Measurements from ENCODE around the gene BEST4.

BEST4 gene

DNA sequence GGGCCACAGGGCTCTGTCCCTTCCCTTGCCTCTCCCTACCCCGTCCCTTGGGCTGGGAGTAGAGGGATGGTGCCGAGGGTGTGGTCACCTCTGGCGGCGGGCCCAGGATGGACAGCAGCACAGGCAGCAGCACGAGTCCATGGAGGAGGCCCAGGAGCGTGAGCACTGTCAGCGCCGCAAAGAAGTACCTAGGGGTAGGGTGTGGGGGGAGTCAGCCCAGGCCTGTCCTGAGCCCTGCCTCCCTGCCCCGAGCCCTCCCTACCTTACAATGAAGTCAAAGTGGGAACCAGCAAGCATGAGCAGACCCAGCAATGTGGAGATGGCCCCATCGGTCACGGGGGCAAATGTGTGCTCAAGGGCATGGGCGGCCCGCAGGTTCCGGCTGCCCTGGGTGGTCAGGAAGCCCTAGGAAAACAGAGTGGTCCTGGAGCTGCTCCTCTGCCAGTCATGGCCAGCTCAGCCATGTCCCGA lies 35.0 kb upstream of the BEST4 start:
- no peak overlapping the region for H3K4me3 ChIP-seq (ENCODE audit: low read depth, low read length)
- TF ChIP-seq, protein P1, sequence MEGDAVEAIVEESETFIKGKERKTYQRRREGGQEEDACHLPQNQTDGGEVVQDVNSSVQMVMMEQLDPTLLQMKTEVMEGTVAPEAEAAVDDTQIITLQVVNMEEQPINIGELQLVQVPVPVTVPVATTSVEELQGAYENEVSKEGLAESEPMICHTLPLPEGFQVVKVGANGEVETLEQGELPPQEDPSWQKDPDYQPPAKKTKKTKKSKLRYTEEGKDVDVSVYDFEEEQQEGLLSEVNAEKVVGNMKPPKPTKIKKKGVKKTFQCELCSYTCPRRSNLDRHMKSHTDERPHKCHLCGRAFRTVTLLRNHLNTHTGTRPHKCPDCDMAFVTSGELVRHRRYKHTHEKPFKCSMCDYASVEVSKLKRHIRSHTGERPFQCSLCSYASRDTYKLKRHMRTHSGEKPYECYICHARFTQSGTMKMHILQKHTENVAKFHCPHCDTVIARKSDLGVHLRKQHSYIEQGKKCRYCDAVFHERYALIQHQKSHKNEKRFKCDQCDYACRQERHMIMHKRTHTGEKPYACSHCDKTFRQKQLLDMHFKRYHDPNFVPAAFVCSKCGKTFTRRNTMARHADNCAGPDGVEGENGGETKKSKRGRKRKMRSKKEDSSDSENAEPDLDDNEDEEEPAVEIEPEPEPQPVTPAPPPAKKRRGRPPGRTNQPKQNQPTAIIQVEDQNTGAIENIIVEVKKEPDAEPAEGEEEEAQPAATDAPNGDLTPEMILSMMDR (IDR thresholded peaks at IDR 0.05; ENCODE audit: low read depth, low read length): no peak

DNA sequence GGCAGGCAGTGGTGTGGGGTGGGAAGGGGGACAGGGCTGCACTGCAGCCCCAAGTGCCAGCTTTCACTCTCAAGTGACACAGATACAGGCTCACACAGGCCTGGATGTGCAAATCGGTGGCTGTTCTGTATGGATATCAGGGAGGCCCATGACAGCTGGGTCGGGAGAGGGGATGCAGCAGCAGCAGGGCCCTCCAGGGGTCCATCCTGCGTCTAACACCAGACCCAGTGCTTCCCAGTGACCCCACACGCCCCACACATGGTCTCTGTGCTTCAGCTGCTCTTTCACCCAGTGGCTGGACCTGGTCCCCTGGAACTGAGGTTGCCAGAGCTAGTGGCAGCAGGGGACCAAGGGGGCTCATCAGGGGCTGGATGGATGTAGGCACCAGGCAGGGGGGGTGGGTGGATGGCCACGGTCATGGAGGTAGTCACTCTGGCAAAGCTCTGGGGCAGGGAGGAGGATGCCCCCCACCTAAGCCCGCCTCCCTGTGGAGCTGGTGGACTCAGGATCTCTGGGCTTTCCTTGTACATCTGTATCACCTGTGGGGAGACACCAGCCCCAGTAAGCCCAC lies 34.2 kb upstream of the BEST4 start:
- H3K4me3 ChIP-seq (ENCODE audit: low read depth, low read length): no peak overlapping the region
- TF ChIP-seq, protein P1 (IDR thresholded peaks at IDR 0.05; ENCODE audit: low read depth, low read length): no peak

DNA sequence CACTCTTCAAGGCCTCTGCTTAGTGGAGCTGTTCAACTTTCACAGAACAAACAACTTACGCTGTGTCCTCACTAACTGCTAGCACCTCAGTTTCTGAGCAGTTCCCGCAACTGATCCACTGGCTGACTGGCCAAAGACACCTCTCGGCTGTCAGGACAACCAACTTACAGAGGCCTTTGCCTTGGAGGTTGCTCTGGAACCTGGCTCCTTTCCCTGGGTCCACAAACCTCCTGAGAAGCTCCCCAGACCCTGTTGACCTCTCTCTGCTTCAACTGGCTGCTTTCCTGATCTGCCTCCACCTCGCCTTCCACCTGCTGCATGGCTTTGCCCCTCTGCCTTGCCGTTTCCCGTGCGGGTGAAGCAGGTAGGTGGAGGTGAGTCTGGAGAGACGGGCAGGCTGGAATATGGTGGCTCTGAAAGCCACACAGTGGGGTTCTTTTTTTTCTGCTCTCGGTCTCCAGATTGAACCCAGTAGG lies 33.3 kb upstream of the BEST4 start:
- TF ChIP-seq, protein P1 (IDR thresholded peaks at IDR 0.05; ENCODE audit: low read depth, low read length): no peak
- H3K4me3 ChIP-seq (ENCODE audit: low read depth, low read length): no peak overlapping the region

DNA sequence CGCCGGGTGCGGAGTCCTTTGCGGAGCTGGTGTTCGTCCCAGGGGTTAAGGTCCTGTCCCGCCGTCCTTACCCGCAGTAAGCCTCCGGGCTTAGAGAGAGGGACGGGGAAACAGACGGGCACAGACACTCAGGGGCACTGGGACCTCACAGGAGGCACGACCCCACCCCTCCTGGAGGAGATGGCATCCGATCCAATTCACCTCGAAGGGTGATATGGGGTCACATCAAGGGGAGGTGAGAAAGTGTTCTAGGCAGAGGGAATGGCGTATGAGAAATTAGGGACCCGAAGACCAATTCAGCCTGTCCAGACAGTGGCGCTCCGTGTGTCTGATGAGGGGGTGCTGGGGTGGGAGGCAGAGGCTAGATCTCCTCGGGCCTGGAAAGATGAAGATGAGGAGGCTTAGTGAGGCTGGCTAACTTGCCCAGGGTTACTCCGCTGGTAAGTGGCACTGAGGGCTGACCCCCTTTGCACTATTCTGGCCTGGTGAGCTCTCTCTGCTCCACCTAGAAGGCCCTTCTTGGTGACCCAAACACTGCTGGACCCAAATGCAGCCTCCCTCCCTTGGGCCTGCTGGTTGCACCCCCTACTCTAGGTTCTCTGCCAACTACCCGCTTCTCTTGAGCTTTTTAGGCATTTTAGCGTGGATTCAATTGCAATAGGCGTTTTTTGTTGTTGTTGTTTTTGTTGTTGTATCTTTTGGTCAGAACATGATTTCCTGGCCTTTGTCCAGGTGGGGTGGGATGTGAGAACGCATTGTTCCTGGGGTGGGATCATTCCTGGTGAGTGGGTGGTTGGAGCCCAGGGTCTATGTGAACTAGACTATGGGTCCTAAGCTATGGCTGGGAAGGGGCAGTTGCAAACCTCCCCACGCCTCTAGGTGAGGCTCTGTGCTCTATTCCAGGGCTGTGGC lies 32.6 kb upstream of the BEST4 start:
- peak overlapping the region; percentile 58 for H3K4me3 ChIP-seq (ENCODE audit: low read depth, low read length)
- TF ChIP-seq, protein P1 (IDR thresholded peaks at IDR 0.05; ENCODE audit: low read depth, low read length): no peak

DNA sequence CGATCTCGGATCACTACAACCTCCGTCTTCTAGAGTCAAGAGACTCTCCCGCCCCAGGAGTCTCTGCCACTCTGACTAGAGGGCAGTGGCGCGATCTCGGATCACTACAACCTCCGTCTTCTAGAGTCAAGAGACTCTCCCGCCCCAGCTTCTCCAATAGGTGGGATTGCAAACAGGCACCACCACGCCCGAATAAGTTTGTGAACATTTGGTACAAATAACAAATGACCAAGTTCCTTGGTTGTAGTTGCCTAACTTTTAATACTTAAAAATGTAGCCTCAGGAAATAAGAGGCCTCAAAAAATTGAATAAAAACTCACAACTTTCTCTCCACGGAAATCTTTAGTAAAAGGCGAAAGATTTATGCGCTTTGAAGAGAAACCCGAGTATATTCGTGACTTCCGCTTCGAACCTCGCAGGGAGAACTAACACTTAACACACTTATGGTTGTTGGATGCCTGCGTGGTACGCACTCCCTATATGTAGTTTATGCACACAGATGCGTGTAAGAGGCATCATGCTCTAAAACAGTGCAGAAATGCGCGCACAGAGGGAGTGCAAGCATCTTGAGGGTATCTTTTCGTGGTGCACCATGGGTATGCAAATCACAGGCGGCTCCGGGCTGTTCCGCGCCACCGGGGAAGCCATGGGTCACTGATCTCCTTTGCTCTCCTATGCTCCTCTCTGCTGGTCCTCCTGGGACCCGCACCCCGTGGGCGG lies 31.8 kb upstream of the BEST4 start:
- H3K4me3 ChIP-seq (ENCODE audit: low read depth, low read length): peak overlapping the region; percentile 58
- TF ChIP-seq, protein P1 (IDR thresholded peaks at IDR 0.05; ENCODE audit: low read depth, low read length): no peak

DNA sequence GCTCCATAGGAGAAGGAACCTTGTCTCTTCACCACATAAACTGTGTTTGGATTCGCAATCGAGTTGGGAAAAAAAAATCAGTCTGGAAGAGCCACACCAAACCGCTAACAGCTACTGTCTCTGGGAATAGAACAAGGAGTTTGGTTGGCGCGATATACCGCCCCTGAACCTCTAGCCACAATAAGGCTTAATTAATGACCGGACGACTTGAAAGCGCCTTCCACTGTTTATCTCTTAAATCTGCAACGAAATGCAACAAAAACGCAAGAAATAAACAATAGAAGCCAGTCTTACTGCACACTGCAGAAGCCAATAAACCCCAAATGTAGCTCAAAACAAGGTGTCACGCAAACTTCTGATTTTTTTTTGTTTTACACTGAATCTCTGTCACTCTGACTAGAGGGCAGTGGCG lies 31.2 kb upstream of the BEST4 start:
- TF ChIP-seq, protein P1 (IDR thresholded peaks at IDR 0.05; ENCODE audit: low read depth, low read length): no peak
- H3K4me3 ChIP-seq (ENCODE audit: low read depth, low read length): peak overlapping the region; percentile 45

Data from WI38 (cell line).